Glomerular endothelial cell (primary cell): ENCODE results near the gene GRIN2A. TPM values are rescaled to one million over a fixed set of nuclear protein-coding genes. Genes with fewer than 3 reads are reported as not detected.
"Not testable (repeated sequence)": the region's sequence is repeated elsewhere in the genome, so short reads cannot be mapped to it uniquely, and the experiment has no call there.

Experiments
- DNase-seq: peaks from one replicate; pipeline ENCODE4 v3.0.0-alpha.2; 2011; ENCODE audit warnings: low read depth, low spot score; ENCODE audit errors: extremely low read depth
- total RNA-seq: library from RNA; depleted of rRNA; stranded (reverse); fragments of >200 nt; gene quantifications from 2 replicates; pipeline ENCODE4 v1.2.3, GENCODE V29; 2015

Gene GRIN2A
- total RNA-seq, 1 donor from 2014 or later: 0.18 TPM

- not testable (repeated sequence) for DNase-seq
Observed at GRCh38 chr16:9875981-9876380, 306.2 kb downstream of the GRIN2A start.

DNA sequence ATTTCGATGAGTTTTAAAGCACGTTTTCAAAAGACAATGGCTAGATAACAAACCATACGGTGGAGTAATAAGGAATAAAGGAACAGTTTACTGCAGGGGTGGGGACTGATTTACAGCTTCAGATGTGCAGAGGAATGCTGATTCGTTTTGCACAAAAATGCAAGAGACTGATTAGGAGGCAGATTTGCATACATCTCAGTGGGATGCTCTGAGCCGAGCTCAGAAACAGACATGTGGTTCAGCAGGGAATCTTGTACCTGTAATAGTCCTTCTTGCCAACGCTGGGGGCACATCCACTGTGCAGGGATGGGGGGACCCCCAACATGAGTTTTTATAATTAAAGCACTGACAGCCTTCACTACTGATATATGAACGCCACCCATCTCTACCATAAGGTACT is 308.0 kb downstream of the GRIN2A start:
- no peak for DNase-seq

GRCh38 chr16:9870962-9871361 is 311.3 kb downstream of the GRIN2A start:
- no peak for DNase-seq

- no peak for DNase-seq
Observed at GRCh38 chr16:9869776-9870175, 312.5 kb downstream of the GRIN2A start.

- no peak for DNase-seq
Observed at GRCh38 chr16:9868606-9869149, 313.6 kb downstream of the GRIN2A start.

GRCh38 chr16:9867176-9867575 is 315.1 kb downstream of the GRIN2A start:
- DNase-seq: no peak

GRCh38 chr16:9864461-9864860 is 317.8 kb downstream of the GRIN2A start:
- no peak for DNase-seq

GRCh38 chr16:9862327-9862726 is 319.9 kb downstream of the GRIN2A start:
- DNase-seq: no peak

- DNase-seq: no peak
Observed at GRCh38 chr16:9860876-9861275, 321.4 kb downstream of the GRIN2A start.

DNA sequence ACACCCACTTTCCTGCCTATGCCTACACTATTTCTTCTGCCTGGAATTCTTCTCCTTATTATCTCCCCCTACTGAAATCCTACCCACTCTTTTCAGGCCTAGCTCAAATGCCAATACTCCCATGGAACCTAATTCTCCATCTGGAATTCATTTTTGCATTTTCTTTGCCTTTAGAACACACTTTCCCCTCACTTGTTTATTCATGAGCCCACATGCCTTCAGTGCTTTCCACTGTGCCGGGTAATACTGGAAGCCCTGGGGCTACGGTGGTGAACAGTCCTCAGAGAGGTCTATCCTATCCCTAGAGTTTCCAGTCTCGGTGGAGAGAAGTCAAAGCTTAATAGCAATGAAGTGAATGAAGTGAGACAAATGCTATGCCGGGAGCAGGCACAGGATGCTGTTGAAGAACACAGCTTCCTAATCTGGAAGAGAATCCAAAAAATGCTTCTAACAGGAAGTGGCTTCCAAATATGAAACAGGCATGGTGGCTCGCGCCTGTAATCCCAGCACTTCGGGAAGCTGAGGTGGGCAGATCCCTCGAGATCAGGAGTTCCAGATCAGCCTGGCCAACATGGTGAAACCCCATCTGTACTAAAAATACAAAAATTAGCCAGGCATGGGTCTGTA is 322.4 kb downstream of the GRIN2A start:
- no peak for DNase-seq

- no peak for DNase-seq
Observed at GRCh38 chr16:9854675-9855074, 327.6 kb downstream of the GRIN2A start.

DNA sequence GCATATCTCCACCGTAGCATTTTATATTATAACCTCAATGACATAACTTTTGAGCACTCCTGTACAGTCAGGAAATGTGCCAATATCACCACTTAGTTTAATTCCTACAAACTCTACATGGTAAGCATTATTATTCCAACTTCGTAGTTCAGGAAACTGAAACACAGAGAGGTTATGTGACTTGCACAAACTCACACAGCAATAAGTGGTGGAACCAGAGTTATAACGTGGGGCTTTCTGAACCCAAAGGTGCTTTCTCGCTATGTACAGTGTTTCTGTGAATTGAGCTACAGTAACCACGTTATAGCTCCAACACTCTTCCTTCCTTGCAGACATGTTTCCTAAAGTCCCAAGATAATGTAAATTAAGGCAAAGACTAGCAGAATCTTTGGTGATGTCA is 330.2 kb downstream of the GRIN2A start:
- DNase-seq: no peak

GRCh38 chr16:9850817-9851216 is 331.4 kb downstream of the GRIN2A start:
- DNase-seq: no peak

- no peak for DNase-seq
Observed at GRCh38 chr16:9849697-9850245, 332.5 kb downstream of the GRIN2A start.

DNA sequence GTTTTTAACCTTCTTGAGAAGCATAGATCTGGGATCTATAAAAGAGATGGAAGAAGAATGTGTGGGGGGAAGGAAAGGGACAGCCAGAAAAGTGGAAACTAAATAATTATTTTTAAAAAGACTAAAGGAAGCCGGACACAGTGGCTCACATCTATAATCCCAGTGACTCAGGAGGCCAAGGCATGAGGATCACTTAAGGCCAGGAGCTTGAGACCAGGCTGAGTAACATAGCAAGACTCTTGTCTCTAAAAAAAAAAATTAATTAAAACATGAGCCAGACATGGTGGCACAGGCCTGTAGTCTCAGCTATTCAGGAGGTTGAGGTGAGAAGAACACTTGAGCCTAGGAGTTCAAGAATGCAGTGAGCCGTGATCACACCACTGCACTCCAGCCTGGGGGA is 335.1 kb downstream of the GRIN2A start:
- DNase-seq: no peak

- DNase-seq: no peak
Observed at GRCh38 chr16:9846362-9847099, 335.7 kb downstream of the GRIN2A start.

DNA sequence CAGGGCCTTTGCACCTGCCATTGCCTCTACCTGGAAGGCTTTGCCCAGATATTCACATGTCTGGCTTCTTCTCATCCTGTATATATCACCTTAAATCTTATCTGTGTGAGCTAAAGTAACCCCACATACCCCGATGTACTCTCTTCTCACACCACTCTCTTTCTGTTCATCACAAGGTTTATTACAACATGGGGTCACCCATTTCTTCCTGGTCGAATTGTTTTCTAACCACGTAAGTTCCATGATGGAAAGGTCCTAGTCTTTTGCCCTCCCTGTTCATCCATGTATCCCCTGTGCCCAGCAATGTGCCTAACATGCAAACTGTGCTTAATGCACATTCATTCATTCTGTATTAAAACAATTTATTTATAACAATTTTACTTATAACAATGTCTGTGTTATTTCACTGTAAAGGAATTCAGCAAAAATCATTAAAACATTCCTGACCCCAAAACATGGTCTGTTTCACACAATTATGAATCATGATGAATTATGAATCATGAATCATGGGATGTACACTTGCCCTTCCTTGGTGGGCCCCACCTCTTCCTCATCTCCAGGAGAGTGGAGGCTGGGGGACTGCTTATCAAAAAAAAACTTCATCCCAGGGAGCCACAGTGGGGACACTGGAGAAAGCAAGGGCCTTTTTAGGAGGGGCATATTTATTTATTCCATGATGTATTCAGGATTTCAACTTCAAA is 336.4 kb downstream of the GRIN2A start:
- no peak for DNase-seq

- DNase-seq: no peak
Observed at GRCh38 chr16:9844361-9844760, 337.9 kb downstream of the GRIN2A start.

DNA sequence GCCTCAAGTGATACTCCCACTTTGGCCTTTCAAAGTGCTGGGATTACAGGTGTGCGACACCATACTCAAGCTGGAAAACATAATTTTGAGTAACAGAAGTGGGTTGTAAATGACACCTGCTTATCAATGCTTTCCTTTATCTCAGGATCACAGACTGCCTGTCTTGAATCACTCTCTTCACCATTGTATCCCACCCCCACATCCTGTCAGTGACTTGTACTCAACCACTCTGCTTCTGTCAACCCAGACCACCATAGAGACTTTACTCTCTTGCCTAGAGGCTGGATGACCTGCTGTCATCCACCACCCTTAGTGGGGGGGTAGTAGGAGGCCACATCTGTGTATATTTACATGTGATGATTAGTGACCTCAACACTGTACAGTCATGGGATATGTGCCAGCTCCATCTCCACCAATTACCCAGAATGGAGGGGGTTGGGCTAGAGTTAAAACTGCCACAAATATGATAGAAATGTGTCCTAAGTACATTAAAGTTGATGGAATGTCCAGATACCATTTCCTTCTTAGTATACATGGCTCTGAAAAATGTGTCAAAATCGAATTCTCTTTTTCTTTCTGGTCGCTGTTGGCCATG is 338.7 kb downstream of the GRIN2A start:
- DNase-seq: no peak

- DNase-seq: no peak
Observed at GRCh38 chr16:9840761-9841665, 341.2 kb downstream of the GRIN2A start.
